ENCODE measurements around the gene PIEZO2.

GRCh38 chr18:11113046-11113548 lies 36.3 kb downstream of the PIEZO2 start:
- no peak for TF ChIP-seq CTCF (IDR thresholded peaks at IDR 0.05)
- TF ChIP-seq POLR2A (IDR thresholded peaks at IDR 0.05): no peak
- no peak for TF ChIP-seq POLR2AphosphoS5 (IDR thresholded peaks at IDR 0.05)
- TF ChIP-seq EP300 (IDR thresholded peaks at IDR 0.05): no peak
